ENCODE measurements around the gene JHY. TPM values are rescaled to one million over a fixed set of nuclear protein-coding genes. Genes with fewer than 3 reads are reported as not detected.

The JHY gene
- total and polyA plus RNA-seq, 2 of the 8 experiments (the other 6 are each of a cell fraction or from before 2014, with no cell fraction given) = 0.29 to 0.91 TPM

DNA sequence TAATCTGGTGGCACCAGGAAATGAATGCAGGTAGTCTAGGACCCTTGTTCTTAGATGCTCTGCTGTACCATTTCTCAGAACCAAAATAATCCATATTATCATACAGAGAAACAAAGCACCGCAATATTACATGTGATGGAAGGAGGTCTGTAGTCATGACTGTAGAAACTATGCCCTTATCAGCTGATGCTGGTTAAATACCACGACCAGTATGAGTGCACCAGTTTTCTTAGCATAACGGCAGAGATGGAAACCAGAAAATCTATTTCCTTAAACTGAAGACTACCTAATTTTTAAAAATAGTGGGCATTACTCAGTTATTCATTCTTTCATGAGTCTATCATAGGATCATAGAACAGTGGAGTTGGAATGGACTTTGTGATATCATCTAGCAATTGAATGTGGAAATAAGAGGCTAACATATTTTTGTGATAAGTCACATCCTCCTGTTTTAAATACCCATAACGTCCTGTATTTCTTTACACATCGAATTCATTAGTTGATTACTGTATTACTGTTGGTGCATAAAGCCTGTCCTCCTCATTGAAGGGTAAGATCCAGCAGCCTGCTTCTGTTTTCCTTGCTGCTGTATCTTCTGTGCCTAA is 15.1 kb downstream of the JHY start:
- H3K4me3 ChIP-seq (ENCODE audit: extremely low read depth in 1 of 4, insufficient read depth in 2 of 4, low read depth in 3 of 4, low read length in 4 of 4) = no peak overlapping the region
- H3K27ac ChIP-seq (ENCODE audit: low read depth, low read length) = no peak overlapping the region
- H3K23ac ChIP-seq (ENCODE audit: insufficient read length) = no peak overlapping the region
- H3K9me3 ChIP-seq (ENCODE audit: insufficient read depth in 2 of 2, low read depth in 1 of 2, low read length in 1 of 2) = no peaks in the 10 kb centered on the region
- FAIRE-seq (no peak), DNase-seq (ENCODE audit: low read depth in 1 of 2, low spot score in 2 of 2) (no peak)
- H3K36me3 ChIP-seq (ENCODE audit: control insufficient read depth in 2 of 4, insufficient read depth in 4 of 4, low read length in 3 of 4) = no peaks in the 10 kb centered on the region
- no peak overlapping the region for H3K14ac ChIP-seq (ENCODE audit: insufficient read length)
- H2BK20ac ChIP-seq (ENCODE audit: low read length) = no peak overlapping the region
- ChIA-PET POLR2A (ENCODE audit: partially characterized antibody) (no interaction called here), CTCF (ENCODE audit: partially characterized antibody) (interaction anchor here (0.7 to 2.4 kb wide), 4 partner anchors 8 to 125 kb away, joined by 3 to 7 read pairs (median 4); no protein-coding TSS in a partner anchor)
- no peak overlapping the region for H3K9ac ChIP-seq (replicated peaks in 1 of 4; ENCODE audit: extremely low read depth in 1 of 4, low read depth in 3 of 4, low read length in 3 of 4)
- H3K23me2 ChIP-seq (ENCODE audit: low read depth, low read length) = no peaks in the 10 kb centered on the region
- no peak overlapping the region for H3K56ac ChIP-seq (replicated peaks; ENCODE audit: insufficient read length, low read depth, low read length)
- H4K8ac ChIP-seq (ENCODE audit: extremely low read depth, insufficient read depth, low read length) = no peak overlapping the region
- H3K27me3 ChIP-seq (replicated peaks in 1 of 4; ENCODE audit: control insufficient read depth in 3 of 4, extremely low read depth in 1 of 4, insufficient read depth in 3 of 4, low read length in 3 of 4) = no peaks in the 10 kb centered on the region
- H3K79me2 ChIP-seq (ENCODE audit: control insufficient read depth in 1 of 2, insufficient read depth in 2 of 2, low read length in 2 of 2) = no peaks in the 10 kb centered on the region
- no peak overlapping the region for H2AK5ac ChIP-seq (ENCODE audit: low read depth, low read length)
- no peaks in the 10 kb centered on the region for H3K4me1 ChIP-seq (replicated peaks in 1 of 4; ENCODE audit: control insufficient read depth in 3 of 4, insufficient read depth in 4 of 4, low read length in 3 of 4)
- no peak overlapping the region for H4K5ac ChIP-seq (ENCODE audit: insufficient read length, low read depth, low read length)
- no peak overlapping the region for H2BK12ac ChIP-seq (ENCODE audit: low read depth, low read length)
- H4K20me1 ChIP-seq (replicated peaks in 1 of 2; ENCODE audit: control insufficient read depth in 1 of 2, insufficient read depth in 2 of 2, low read length in 2 of 2) = no peaks in the 10 kb centered on the region
- H3K4me2 ChIP-seq (ENCODE audit: insufficient read depth in 1 of 2, low read depth in 2 of 2, low read length in 2 of 2) = no peak overlapping the region
- no peak overlapping the region for H4K91ac ChIP-seq (replicated peaks; ENCODE audit: insufficient read length, low read length)
- H3K79me1 ChIP-seq (ENCODE audit: low read depth, low read length) = no peaks in the 10 kb centered on the region
- H2BK120ac ChIP-seq (replicated peaks; ENCODE audit: low read depth, low read length) = no peak overlapping the region
- no peak overlapping the region for H2BK15ac ChIP-seq (ENCODE audit: low read length)
- WGBS, 2 experiments (ENCODE audit: extremely low coverage in 1 of 2, insufficient coverage in 1 of 2, insufficient read length in 1 of 2, insufficient replicate concordance in 2 of 2, low coverage in 1 of 2, low lambda C conversion rate in 2 of 2, missing lambda C conversion rate in 1 of 2) = 83% methylated on average over 5 of the region's 5 CpGs; no CpG with 5 or more reads in 1 of the 2 experiments
- no peak overlapping the region for H2AFZ ChIP-seq (ENCODE audit: low read length)
- no peak overlapping the region for H2BK5ac ChIP-seq (ENCODE audit: low read depth, low read length)
- H3K18ac ChIP-seq (ENCODE audit: extremely low read depth, low read length) = no peak overlapping the region
- H3K4ac ChIP-seq (replicated peaks; ENCODE audit: insufficient read length, low read depth, low read length) = no peak overlapping the region
- no peak for TF ChIP-seq HDAC6 (IDR thresholded peaks at IDR 0.05; ENCODE audit: low read depth, low read length)
- no peak for TF ChIP-seq TBP (IDR thresholded peaks at IDR 0.05; ENCODE audit: low read depth, low read length)
- TF ChIP-seq SUZ12 (IDR thresholded peaks at IDR 0.05; ENCODE audit: low read length) = no peak
- no peak for TF ChIP-seq POLR2A (IDR thresholded peaks at IDR 0.05; ENCODE audit: control extremely low read depth in 1 of 2, low read depth in 2 of 2, low read length in 2 of 2)
- TF ChIP-seq, protein P1, sequence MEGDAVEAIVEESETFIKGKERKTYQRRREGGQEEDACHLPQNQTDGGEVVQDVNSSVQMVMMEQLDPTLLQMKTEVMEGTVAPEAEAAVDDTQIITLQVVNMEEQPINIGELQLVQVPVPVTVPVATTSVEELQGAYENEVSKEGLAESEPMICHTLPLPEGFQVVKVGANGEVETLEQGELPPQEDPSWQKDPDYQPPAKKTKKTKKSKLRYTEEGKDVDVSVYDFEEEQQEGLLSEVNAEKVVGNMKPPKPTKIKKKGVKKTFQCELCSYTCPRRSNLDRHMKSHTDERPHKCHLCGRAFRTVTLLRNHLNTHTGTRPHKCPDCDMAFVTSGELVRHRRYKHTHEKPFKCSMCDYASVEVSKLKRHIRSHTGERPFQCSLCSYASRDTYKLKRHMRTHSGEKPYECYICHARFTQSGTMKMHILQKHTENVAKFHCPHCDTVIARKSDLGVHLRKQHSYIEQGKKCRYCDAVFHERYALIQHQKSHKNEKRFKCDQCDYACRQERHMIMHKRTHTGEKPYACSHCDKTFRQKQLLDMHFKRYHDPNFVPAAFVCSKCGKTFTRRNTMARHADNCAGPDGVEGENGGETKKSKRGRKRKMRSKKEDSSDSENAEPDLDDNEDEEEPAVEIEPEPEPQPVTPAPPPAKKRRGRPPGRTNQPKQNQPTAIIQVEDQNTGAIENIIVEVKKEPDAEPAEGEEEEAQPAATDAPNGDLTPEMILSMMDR (IDR thresholded peaks at IDR 0.05; ENCODE audit: control extremely low read depth in 1 of 3, insufficient read depth in 1 of 3, low read depth in 1 of 3, low read length in 3 of 3) = no peak
- TF ChIP-seq RXRA (IDR thresholded peaks at IDR 0.05; ENCODE audit: insufficient read depth, low read depth, low read length) = no peak
- TF ChIP-seq YY1 (IDR thresholded peaks at IDR 0.05; ENCODE audit: low read depth, low read length) = no peak
- TF ChIP-seq POU5F1 (IDR thresholded peaks at IDR 0.05; ENCODE audit: low read depth, low read length) = no peak
- no peak for TF ChIP-seq CEBPB (IDR thresholded peaks at IDR 0.05; ENCODE audit: low read depth, low read length)
- no peak for TF ChIP-seq FOSL1 (IDR thresholded peaks at IDR 0.05; ENCODE audit: insufficient read depth, low read depth, low read length)
- TF ChIP-seq, protein P2, sequence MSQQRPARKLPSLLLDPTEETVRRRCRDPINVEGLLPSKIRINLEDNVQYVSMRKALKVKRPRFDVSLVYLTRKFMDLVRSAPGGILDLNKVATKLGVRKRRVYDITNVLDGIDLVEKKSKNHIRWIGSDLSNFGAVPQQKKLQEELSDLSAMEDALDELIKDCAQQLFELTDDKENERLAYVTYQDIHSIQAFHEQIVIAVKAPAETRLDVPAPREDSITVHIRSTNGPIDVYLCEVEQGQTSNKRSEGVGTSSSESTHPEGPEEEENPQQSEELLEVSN (IDR thresholded peaks at IDR 0.05) = no peak
- no peak for TF ChIP-seq TEAD4 (IDR thresholded peaks at IDR 0.05; ENCODE audit: low read depth, low read length)

Measured in H1 (cell line).